Activated T-helper 2 cell treated with anti-CD3 and anti-CD28 coated beads, Interferon-gamma antibody, Interleukin-2, Interleukin-4, amounts not matched to agents 10 μg/mL and 5 μg/mL and 100 μg/mL, durations not matched to agents 14 hours and 24 hours and 36 hours (primary cell): ENCODE data around the gene MAOB. TPM values are rescaled to one million over a fixed set of nuclear protein-coding genes. Genes with fewer than 3 reads are reported as not detected.
"Not testable (repeated sequence)": the region's sequence is repeated elsewhere in the genome, so short reads cannot be mapped to it uniquely, and the experiment has no call there.

Experiments
- DNase-seq: peaks from one replicate; pipeline ENCODE4 v3.0.0; 2021; ENCODE audit warnings: low spot score
- H3K27ac Mint-ChIP-seq: one replicate; pipeline ENCODE4 v1.8.0; 2021; ENCODE audit warnings: mixed read lengths
- H3K27me3 Mint-ChIP-seq: one replicate; pipeline ENCODE4 v1.8.0; 2021; ENCODE audit warnings: low read depth, mixed read lengths
- H3K36me3 Mint-ChIP-seq: one replicate; pipeline ENCODE4 v1.8.0; 2021; ENCODE audit warnings: low read depth, mixed read lengths
- H3K4me1 Mint-ChIP-seq: one replicate; pipeline ENCODE4 v1.8.0; 2021; ENCODE audit warnings: low read depth, mixed read lengths
- H3K4me3 Mint-ChIP-seq: one replicate; pipeline ENCODE4 v1.8.0; 2021; ENCODE audit warnings: low read depth, mild to moderate bottlenecking, moderate library complexity, mixed read lengths
- H3K9me3 Mint-ChIP-seq: one replicate; pipeline ENCODE4 v1.8.0; 2021; ENCODE audit warnings: mixed read lengths
- intact Hi-C: fragments of 100-400 bp; cut with micrococcal nuclease; formaldehyde crosslinking; loops from one replicate; pipeline ENCODE4 v1.15.1; 2023
- total RNA-seq: library from RNA; stranded (reverse); gene quantifications from 2 replicates; pipeline ENCODE4 v1.2.3, GENCODE V29; 2022

Gene MAOB
- total RNA-seq: 10.3 and 11.6 TPM in 2 replicates

GRCh38 chrX:43882294-43882681 is at the start of gene MAOB:
TSS of gene MAOB (minus strand) at chrX:43882450. CDS start at chrX:43882299, 151 bp downstream.
- peak; percentile 9 for DNase-seq
- Mint-ChIP-seq H3K36me3 (no peaks in the 10 kb centered on the region), H3K4me1 (peaks cover 8% of the 10 kb centered on the region), H3K9me3 (no peaks in the 10 kb centered on the region), H3K27me3 (peaks cover 2% of the 10 kb centered on the region), H3K4me3 (peak within 1 kb of the TSS; percentile 52), H3K27ac (no peak within 1 kb of the TSS)
- intact Hi-C loops: loop anchor here (10.0 kb wide), 1 partner anchor 67 kb away; no protein-coding TSS in a partner anchor

GRCh38 chrX:43922032-43922431 is 39.8 kb upstream of the MAOB start:
- H3K27me3 Mint-ChIP-seq, intact Hi-C loops, DNase-seq, H3K4me3 Mint-ChIP-seq, H3K9me3 Mint-ChIP-seq, H3K27ac Mint-ChIP-seq, H3K4me1 Mint-ChIP-seq, H3K36me3 Mint-ChIP-seq: not testable (repeated sequence)

GRCh38 chrX:43910772-43911171 is 28.5 kb upstream of the MAOB start:
- intact Hi-C loops, DNase-seq, H3K27me3 Mint-ChIP-seq, H3K4me3 Mint-ChIP-seq, H3K27ac Mint-ChIP-seq, H3K4me1 Mint-ChIP-seq, H3K36me3 Mint-ChIP-seq, H3K9me3 Mint-ChIP-seq: not testable (repeated sequence)

GRCh38 chrX:43910012-43910411 is 27.8 kb upstream of the MAOB start:
- peaks cover 8% of the 10 kb centered on the region for H3K27me3 Mint-ChIP-seq
- H3K4me1 Mint-ChIP-seq: no peaks in the 10 kb centered on the region

GRCh38 chrX:43909141-43909540 is 26.9 kb upstream of the MAOB start:
- Mint-ChIP-seq H3K27ac (no peak overlapping the region), H3K4me1 (no peaks in the 10 kb centered on the region)

More at GRCh38 chrX:43910012-43910411, 27.8 kb upstream of the MAOB start:
- H3K36me3 Mint-ChIP-seq: no peaks in the 10 kb centered on the region
- no peaks in the 10 kb centered on the region for H3K9me3 Mint-ChIP-seq
- no peak overlapping the region for H3K27ac Mint-ChIP-seq
- intact Hi-C loops: no loop called here
- DNase-seq: no peak
- H3K4me3 Mint-ChIP-seq: no peak overlapping the region

GRCh38 chrX:43899878-43900815 is 17.9 kb upstream of the MAOB start:
- Mint-ChIP-seq H3K27ac (no peak overlapping the region), H3K9me3 (no peaks in the 10 kb centered on the region)
- intact Hi-C loops: no loop called here

More at GRCh38 chrX:43909141-43909540, 26.9 kb upstream of the MAOB start:
- intact Hi-C loops: no loop called here
- no peak for DNase-seq
- Mint-ChIP-seq H3K9me3 (no peaks in the 10 kb centered on the region), H3K27me3 (peaks cover 8% of the 10 kb centered on the region), H3K4me3 (no peak overlapping the region), H3K36me3 (no peaks in the 10 kb centered on the region)

GRCh38 chrX:43898406-43899035 is 16.3 kb upstream of the MAOB start:
- no peak overlapping the region for H3K4me3 Mint-ChIP-seq
- intact Hi-C loops: no loop called here
- no peaks in the 10 kb centered on the region for H3K36me3 Mint-ChIP-seq
- no peak for DNase-seq
- no peaks in the 10 kb centered on the region for H3K4me1 Mint-ChIP-seq
- no peaks in the 10 kb centered on the region for H3K9me3 Mint-ChIP-seq
- no peak overlapping the region for H3K27ac Mint-ChIP-seq
- H3K27me3 Mint-ChIP-seq: peaks cover 2% of the 10 kb centered on the region

More at GRCh38 chrX:43899878-43900815, 17.9 kb upstream of the MAOB start:
- no peaks in the 10 kb centered on the region for H3K36me3 Mint-ChIP-seq
- peaks cover 2% of the 10 kb centered on the region for H3K27me3 Mint-ChIP-seq
- no peak for DNase-seq
- no peaks in the 10 kb centered on the region for H3K4me1 Mint-ChIP-seq
- H3K4me3 Mint-ChIP-seq: no peak overlapping the region

GRCh38 chrX:43897290-43897689 is 15.0 kb upstream of the MAOB start:
- H3K27me3 Mint-ChIP-seq: peaks cover 2% of the 10 kb centered on the region
- no peak overlapping the region for H3K4me3 Mint-ChIP-seq
- H3K4me1 Mint-ChIP-seq: no peaks in the 10 kb centered on the region
- no peaks in the 10 kb centered on the region for H3K36me3 Mint-ChIP-seq
- H3K27ac Mint-ChIP-seq: no peak overlapping the region
- intact Hi-C loops: no loop called here
- H3K9me3 Mint-ChIP-seq: no peaks in the 10 kb centered on the region
- no peak for DNase-seq

GRCh38 chrX:43892336-43892870 is 10.2 kb upstream of the MAOB start:
- no peaks in the 10 kb centered on the region for H3K4me1 Mint-ChIP-seq
- H3K4me3 Mint-ChIP-seq: no peak overlapping the region
- H3K27me3 Mint-ChIP-seq: no peaks in the 10 kb centered on the region
- intact Hi-C loops: no loop called here
- peaks cover 4% of the 10 kb centered on the region for H3K9me3 Mint-ChIP-seq
- DNase-seq: no peak
- H3K27ac Mint-ChIP-seq: no peak overlapping the region
- no peaks in the 10 kb centered on the region for H3K36me3 Mint-ChIP-seq

- intact Hi-C loops: loop anchor here (10.0 kb wide), 1 partner anchor 71 kb away; no protein-coding TSS in a partner anchor
- Mint-ChIP-seq H3K27me3 (peaks cover 2% of the 10 kb centered on the region), H3K9me3 (peaks cover 4% of the 10 kb centered on the region), H3K4me1 (peaks cover 2% of the 10 kb centered on the region), H3K4me3 (no peak overlapping the region), H3K36me3 (no peaks in the 10 kb centered on the region), H3K27ac (no peak overlapping the region)
- no peak for DNase-seq
Observed at GRCh38 chrX:43885617-43886016, 3.4 kb upstream of the MAOB start.

- no peak overlapping the region for H3K27ac Mint-ChIP-seq
- H3K9me3 Mint-ChIP-seq: no peaks in the 10 kb centered on the region
Observed at GRCh38 chrX:43881410-43882293, 598 bp downstream of the MAOB start.

GRCh38 chrX:43880425-43880824 is 1.8 kb downstream of the MAOB start:
- Mint-ChIP-seq H3K9me3 (no peaks in the 10 kb centered on the region), H3K27me3 (peaks cover 2% of the 10 kb centered on the region), H3K4me3 (peak overlapping the region; percentile 45), H3K27ac (no peak overlapping the region), H3K36me3 (no peaks in the 10 kb centered on the region), H3K4me1 (peaks cover 11% of the 10 kb centered on the region)
- intact Hi-C loops: loop anchor here (10.0 kb wide), 1 partner anchor 66 kb away; no protein-coding TSS in a partner anchor
- no peak for DNase-seq

More at GRCh38 chrX:43881410-43882293, 598 bp downstream of the MAOB start:
- intact Hi-C loops: loop anchor here (10.0 kb wide), 1 partner anchor 67 kb away; no protein-coding TSS in a partner anchor
- peaks cover 2% of the 10 kb centered on the region for H3K27me3 Mint-ChIP-seq
- no peak for DNase-seq
- peak overlapping the region; percentile 52 for H3K4me3 Mint-ChIP-seq
- peaks cover 11% of the 10 kb centered on the region for H3K4me1 Mint-ChIP-seq
- H3K36me3 Mint-ChIP-seq: no peaks in the 10 kb centered on the region
